Measurements from ENCODE around the gene FGR. TPM values are rescaled to one million over a fixed set of nuclear protein-coding genes. Genes with fewer than 3 reads are reported as not detected.

FGR gene
- total RNA-seq, 4 donors from 2014 or later, result 3.0 to 9.2 (median 5.9) TPM

- Histone ChIP-seq H3K27ac (peak overlapping the region; percentile 94), H3K9me3 (no peaks in the 10 kb centered on the region), H3K4me3 (peak overlapping the region; percentile 39), H3K27me3 (no peaks in the 10 kb centered on the region), H3K4me1 (peaks cover 98% of the 10 kb centered on the region), H3K36me3 (no peaks in the 10 kb centered on the region)
- 11% methylated on average over 7 of the region's 65 CpGs for WGBS
- no peak for TF ChIP-seq POLR2A (IDR thresholded peaks at IDR 0.05)
- peak; percentile 59 to 85 for TF ChIP-seq CTCF (IDR thresholded peaks at IDR 0.05)
- no peak for TF ChIP-seq EP300 (IDR thresholded peaks at IDR 0.05)
- peak in 2 of 3 donors; percentile 34 to 50 for TF ChIP-seq POLR2AphosphoS5 (IDR thresholded peaks at IDR 0.05)
- peak; percentile 96 to 97 for DNase-seq (ENCODE audit: low spot score in 2 of 2)
Measured at GRCh38 chr1:27568300-27569087, 66.5 kb downstream of the FGR start.

GRCh38 chr1:27567971-27568299 is 67.0 kb downstream of the FGR start:
- Histone ChIP-seq H3K9me3 (no peaks in the 10 kb centered on the region), H3K4me1 (peaks cover 98% of the 10 kb centered on the region), H3K27me3 (no peaks in the 10 kb centered on the region), H3K4me3 (peak overlapping the region; percentile 39), H3K36me3 (no peaks in the 10 kb centered on the region), H3K27ac (peak overlapping the region; percentile 94)
- no peak for TF ChIP-seq CTCF (IDR thresholded peaks at IDR 0.05)
- TF ChIP-seq POLR2A (IDR thresholded peaks at IDR 0.05), result no peak
- no peak for TF ChIP-seq EP300 (IDR thresholded peaks at IDR 0.05)
- WGBS, result 48% methylated on average over 7 of the region's 8 CpGs
- peak in 1 of 2 donors; percentile 68 for DNase-seq (ENCODE audit: low spot score in 2 of 2)

GRCh38 chr1:27567146-27567526 is 67.8 kb downstream of the FGR start:
- 60% methylated on average over 2 of the region's 15 CpGs for WGBS
- no peak overlapping the region for H3K4me3 ChIP-seq
- peak overlapping the region; percentile 94 for H3K27ac ChIP-seq

GRCh38 chr1:27566462-27567145 is 68.4 kb downstream of the FGR start:
- 36% methylated on average over 13 of the region's 13 CpGs for WGBS
- no peak overlapping the region for H3K4me3 ChIP-seq

More at GRCh38 chr1:27567146-27567526, 67.8 kb downstream of the FGR start:
- DNase-seq (ENCODE audit: low spot score in 2 of 2), result peak in 1 of 2 donors; percentile 63
- TF ChIP-seq POLR2AphosphoS5 (IDR thresholded peaks at IDR 0.05) (no peak), CTCF (IDR thresholded peaks at IDR 0.05) (no peak), POLR2A (IDR thresholded peaks at IDR 0.05) (no peak), EP300 (IDR thresholded peaks at IDR 0.05) (no peak)
- Histone ChIP-seq H3K36me3 (no peaks in the 10 kb centered on the region), H3K27me3 (no peaks in the 10 kb centered on the region), H3K4me1 (peaks cover 98% of the 10 kb centered on the region), H3K9me3 (no peaks in the 10 kb centered on the region)

More at GRCh38 chr1:27566462-27567145, 68.4 kb downstream of the FGR start:
- Histone ChIP-seq H3K27ac (peak overlapping the region; percentile 94), H3K27me3 (no peaks in the 10 kb centered on the region), H3K4me1 (peaks cover 98% of the 10 kb centered on the region), H3K9me3 (no peaks in the 10 kb centered on the region), H3K36me3 (no peaks in the 10 kb centered on the region)
- DNase-seq (ENCODE audit: low spot score in 2 of 2), result peak in 1 of 2 donors; percentile 62
- TF ChIP-seq CTCF (IDR thresholded peaks at IDR 0.05) (no peak), POLR2A (IDR thresholded peaks at IDR 0.05) (no peak), POLR2AphosphoS5 (IDR thresholded peaks at IDR 0.05) (no peak), EP300 (IDR thresholded peaks at IDR 0.05) (no peak)
